GM12878 (cell line): Measurements from ENCODE around the gene PITRM1. TPM values are rescaled to one million over a fixed set of nuclear protein-coding genes. Genes with fewer than 3 reads are reported as not detected.

ENCODE experiments used
- ATAC-seq: fragments of 200-7000 bp; cut with Tn5 transposase; 3 replicates; pipeline ENCODE4 v1.9.1; 2020; ENCODE audit warnings: mild to moderate bottlenecking, moderate library complexity
- BruUV-seq: library from RNA; stranded (reverse); fragments of 400-500 nt; replicated peaks from 2 replicates; lab custom pipeline; 2021; lab: Mats Ljungman, UMichigan
- CTCF ChIA-PET: fragments of 300-600 bp; sonication (Branson Sonifier 250); formaldehyde crosslinking; extraction: SDS; loops from one replicate; lab custom pipeline; 2021; ENCODE audit warnings: inconsistent platforms; lab: Yijun Ruan, JAX
- POLR2A ChIA-PET: fragments of 350-600 bp; formaldehyde crosslinking; extraction: SDS; loops from one replicate; lab custom pipeline; 2021; ENCODE audit warnings: inconsistent platforms; lab: Charles Lee
- RAD21 ChIA-PET: fragments of 300-600 bp; sonication (Branson Sonifier 250); formaldehyde crosslinking; loops from one replicate; lab custom pipeline; 2023; ENCODE audit warnings: antibody characterized with exemption; ENCODE audit not compliant: unreplicated experiment; lab: Charles Lee
- SMC1A ChIA-PET: fragments of 300-600 bp; sonication (Branson Sonifier 250); formaldehyde crosslinking; loops from one replicate; lab custom pipeline; 2023; ENCODE audit not compliant: unreplicated experiment, uncharacterized antibody; lab: Charles Lee
- DNase-seq: peaks from one replicate; pipeline ENCODE4 v3.0.0-alpha.2; 2011; ENCODE audit warnings: low read depth, low spot score
- FAIRE-seq: peaks from 3 replicates; lab custom pipeline; 2011; peaks lifted over from hg19 to GRCh38; lab: Jason Lieb, UNC
- H2AFZ ChIP-seq: 2 replicates; pipeline ENCODE4 v1.6.0; 2011; ENCODE audit warnings: low read depth, low read length, control low read depth; ENCODE audit not compliant: control insufficient read depth
- H3K27ac ChIP-seq: 2 replicates; pipeline ENCODE4 v1.5.1; 2011; ENCODE audit warnings: control low read depth; ENCODE audit not compliant: control insufficient read depth, insufficient read depth
- H3K27me3 ChIP-seq, 2 experiments: replicated peaks in 1 of 2; 2 replicates each; pipeline versions ENCODE4 v1.6.0 to v1.6.1; 2011; ENCODE audit warnings: low read length in 1 of 2; ENCODE audit not compliant: control insufficient read depth in 2 of 2, insufficient read depth in 2 of 2
- H3K36me3 ChIP-seq, 2 experiments: 2 replicates each; pipeline ENCODE4 v1.5.1; 2011; ENCODE audit warnings: low read length in 1 of 2; ENCODE audit not compliant: control insufficient read depth in 2 of 2, insufficient read depth in 2 of 2
- H3K4me1 ChIP-seq: 2 replicates; pipeline ENCODE4 v1.6.1; 2011; ENCODE audit warnings: mild to moderate bottlenecking, low read length, moderate library complexity, mixed read lengths; ENCODE audit not compliant: control insufficient read depth, insufficient read depth
- H3K4me2 ChIP-seq: 2 replicates; pipeline ENCODE4 v1.6.0; 2011; ENCODE audit warnings: control low read depth; ENCODE audit not compliant: control insufficient read depth, insufficient read depth
- H3K4me3 ChIP-seq: fragments of 200-600 bp; sonication (generic); 2 replicates; pipeline ENCODE4 v1.5.1; 2016
- H3K79me2 ChIP-seq: 2 replicates; pipeline ENCODE4 v1.6.0; 2011; ENCODE audit warnings: low read length; ENCODE audit not compliant: control insufficient read depth, insufficient read depth
- H3K9ac ChIP-seq: 2 replicates; pipeline ENCODE4 v1.8.0; 2011; ENCODE audit warnings: low read length, control low read depth, mixed read lengths; ENCODE audit not compliant: control insufficient read depth, insufficient read depth
- H3K9me3 ChIP-seq: replicated peaks from 3 replicates; pipeline ENCODE4 v1.5.1; 2011; ENCODE audit warnings: mild to moderate bottlenecking, low read length; ENCODE audit not compliant: control insufficient read depth, insufficient read depth
- H4K20me1 ChIP-seq: 2 replicates; pipeline ENCODE4 v1.6.0; 2011; ENCODE audit not compliant: control insufficient read depth, insufficient read depth
- CHD4 ChIP-seq: fragments of 200-600 bp; sonication (generic); IDR thresholded peaks from 2 replicates; pipeline ENCODE4 v1.6.1; 2016; ENCODE audit warnings: mild to moderate bottlenecking
- POLR2A ChIP-seq: IDR thresholded peaks from 2 replicates; pipeline ENCODE4 v1.6.1; 2011; ENCODE audit warnings: low read depth, mild to moderate bottlenecking, low read length
- PRDM15 ChIP-seq: fragments of 450-650 bp; formaldehyde crosslinking; IDR thresholded peaks from 2 replicates; pipeline ENCODE4 v1.4.0; 2020; ENCODE audit warnings: mild to moderate bottlenecking, moderate library complexity
- WGBS: methylation state at CpG from one replicate; pipeline ENCODE4 v1.1.6; 2016; ENCODE audit warnings: low lambda C conversion rate; ENCODE audit not compliant: insufficient replicate concordance, insufficient coverage; ENCODE audit errors: missing lambda C conversion rate; 5-methylcytosine and 5-hydroxymethylcytosine counted together
- in situ Hi-C: fragments of 300-500 bp; cut with MboI; formaldehyde crosslinking; loops from 9 replicates; pipeline ENCODE4 v1.14.3; 2018; ENCODE audit warnings: mixed read lengths
- intact Hi-C: fragments of 100-400 bp; cut with micrococcal nuclease; formaldehyde crosslinking; loops from one replicate; pipeline ENCODE4 v1.14.2; 2022; ENCODE audit not compliant: unreplicated experiment
- polyA plus RNA-seq, 11 experiments: library from polyadenylated mRNA; depleted of rRNA in 4 of 11; unstranded in 6 of 11; stranded (reverse) in 5 of 11; fragments of >200 nt; fragmentation: Nextera tagmentation in 4 of 11; fragmentation: Illumina TruSeq in 1 of 11; extraction: Ambion mirVana in 4 of 11; extraction: Trizol in 1 of 11; gene quantifications; 1 replicate in 1 of 11; 2 replicates in 10 of 11; pipeline versions ENCODE4 v1.2.1 to v1.2.3, GENCODE V29; 2011 to 2016; ENCODE audit warnings: inconsistent platforms in 2 of 11, missing spikeins in 2 of 11, low read depth in 1 of 11
- total RNA-seq, 4 experiments: library from RNA; depleted of rRNA in 3 of 4; stranded (reverse); fragments of >200 nt in 3 of 4; fragmentation: Illumina TruSeq in 1 of 4; extraction: Trizol in 1 of 4; gene quantifications; 2 replicates each; pipeline versions ENCODE4 v1.2.1 to v1.2.3, GENCODE V29; 2013 to 2021

The PITRM1 gene
- total and polyA plus RNA-seq, 10 of the 15 experiments (the other 5 are each of a cell fraction or from before 2014, with no cell fraction given), result 15.5 to 53.0 (median 45.0) TPM

GRCh38 chr10:3132036-3133025, 40.3 kb downstream of the PITRM1 start:
- TF ChIP-seq POLR2A (peak; percentile 43; the same call in 1 of the 2 replicates), PRDM15 (CRISPR knock-in tag) (no peak), CHD4 (no peak)
- Histone ChIP-seq H4K20me1 (no peaks in the 10 kb centered on the region), H3K4me2 (no peak overlapping the region), H3K9me3 (no peaks in the 10 kb centered on the region), H3K4me1 (no peaks in the 10 kb centered on the region), H3K9ac (no peak overlapping the region), H3K4me3 (no peak overlapping the region), H2AFZ (no peak overlapping the region), H3K27ac (no peak overlapping the region), H3K79me2 (no peaks in the 10 kb centered on the region), H3K27me3 (no peaks in the 10 kb centered on the region), H3K36me3 (peaks cover 19 to 69% of the 10 kb centered on the region in 2 experiments)
- RAD21 ChIA-PET, result no interaction called here
- BruUV-seq, result no TSS peak
- WGBS, result 96% methylated on average over 22 of the region's 22 CpGs
- intact Hi-C loops (no loop called here), in situ Hi-C loops (no loop called here)
- POLR2A ChIA-PET, result no interaction called here
- DNase-seq (no peak), ATAC-seq (no peak), FAIRE-seq (no peak)
- SMC1A ChIA-PET, result no interaction called here
- CTCF ChIA-PET, result no interaction called here
